ENCODE data around the gene NOL7. TPM values are rescaled to one million over a fixed set of nuclear protein-coding genes. Genes with fewer than 3 reads are reported as not detected.

The NOL7 gene
- total and polyA plus RNA-seq, 2 of the 8 experiments (the other 6 are each of a cell fraction or from before 2014, with no cell fraction given), result 16.4 to 70.4 TPM

- H3K4me1 ChIP-seq (replicated peaks in 1 of 4; ENCODE audit: control insufficient read depth in 3 of 4, insufficient read depth in 4 of 4, low read length in 3 of 4), result peaks cover 0 to 10% (median under 1%) of the 10 kb centered on the region in 4 experiments; a peak in 2 of 7 replicates
- H3K79me1 ChIP-seq (ENCODE audit: low read depth, low read length), result no peaks in the 10 kb centered on the region
- H3K27ac ChIP-seq (ENCODE audit: low read depth, low read length), result no peak overlapping the region
- H2AK5ac ChIP-seq (ENCODE audit: low read depth, low read length), result no peak overlapping the region
- FAIRE-seq (no peak), DNase-seq (ENCODE audit: low read depth in 1 of 2, low spot score in 2 of 2) (no peak)
- H3K36me3 ChIP-seq (ENCODE audit: control insufficient read depth in 2 of 4, insufficient read depth in 4 of 4, low read length in 3 of 4), result peaks cover 0 to 14% (median under 1%) of the 10 kb centered on the region in 4 experiments; a peak in 2 of 8 replicates
- no peak overlapping the region for H3K4me3 ChIP-seq (ENCODE audit: extremely low read depth in 1 of 4, insufficient read depth in 2 of 4, low read depth in 3 of 4, low read length in 4 of 4)
- no peak for TF ChIP-seq CBX5 (IDR thresholded peaks at IDR 0.05; ENCODE audit: low read depth, low read length)
- no peak for TF ChIP-seq JUND (IDR thresholded peaks at IDR 0.05; ENCODE audit: low read length)
- no peak for TF ChIP-seq SRF (IDR thresholded peaks at IDR 0.05; ENCODE audit: low read depth, low read length)
- no peak for TF ChIP-seq RBBP5 (IDR thresholded peaks at IDR 0.05; ENCODE audit: borderline replicate concordance, low read depth, low read length)
- H3K4me2 ChIP-seq (ENCODE audit: insufficient read depth in 1 of 2, low read depth in 2 of 2, low read length in 2 of 2), result no peak overlapping the region
- ChIA-PET CTCF (ENCODE audit: partially characterized antibody) (no interaction called here), POLR2A (ENCODE audit: partially characterized antibody) (no interaction called here)
- H3K27me3 ChIP-seq (replicated peaks in 1 of 4; ENCODE audit: control insufficient read depth in 3 of 4, extremely low read depth in 1 of 4, insufficient read depth in 3 of 4, low read length in 3 of 4), result no peaks in the 10 kb centered on the region
- H2BK120ac ChIP-seq (replicated peaks; ENCODE audit: low read depth, low read length), result no peak overlapping the region
- no peak overlapping the region for H2BK5ac ChIP-seq (ENCODE audit: low read depth, low read length)
- H3K9ac ChIP-seq (replicated peaks in 1 of 4; ENCODE audit: extremely low read depth in 1 of 4, low read depth in 3 of 4, low read length in 3 of 4), result no peak overlapping the region
- no peak overlapping the region for H3K56ac ChIP-seq (replicated peaks; ENCODE audit: insufficient read length, low read depth, low read length)
- 93% methylated on average over 5 of the region's 5 CpGs; no CpG with 5 or more reads in 1 of the 2 experiments for WGBS, 2 experiments (ENCODE audit: extremely low coverage in 1 of 2, insufficient coverage in 1 of 2, insufficient read length in 1 of 2, insufficient replicate concordance in 2 of 2, low coverage in 1 of 2, low lambda C conversion rate in 2 of 2, missing lambda C conversion rate in 1 of 2)
- H2AFZ ChIP-seq (ENCODE audit: low read length), result no peak overlapping the region
- no peaks in the 10 kb centered on the region for H4K20me1 ChIP-seq (replicated peaks in 1 of 2; ENCODE audit: control insufficient read depth in 1 of 2, insufficient read depth in 2 of 2, low read length in 2 of 2)
- no peaks in the 10 kb centered on the region for H3K23me2 ChIP-seq (ENCODE audit: low read depth, low read length)
- no peaks in the 10 kb centered on the region for H3K79me2 ChIP-seq (ENCODE audit: control insufficient read depth in 1 of 2, insufficient read depth in 2 of 2, low read length in 2 of 2)
- H4K5ac ChIP-seq (ENCODE audit: insufficient read length, low read depth, low read length), result no peak overlapping the region
- H3K23ac ChIP-seq (ENCODE audit: insufficient read length), result no peak overlapping the region
- no peak overlapping the region for H3K4ac ChIP-seq (replicated peaks; ENCODE audit: insufficient read length, low read depth, low read length)
- H4K91ac ChIP-seq (replicated peaks; ENCODE audit: insufficient read length, low read length), result no peak overlapping the region
- no peak overlapping the region for H2BK15ac ChIP-seq (ENCODE audit: low read length)
- no peak overlapping the region for H3K14ac ChIP-seq (ENCODE audit: insufficient read length)
- no peak overlapping the region for H2BK12ac ChIP-seq (ENCODE audit: low read depth, low read length)
- no peak overlapping the region for H2BK20ac ChIP-seq (ENCODE audit: low read length)
- H3K9me3 ChIP-seq (ENCODE audit: insufficient read depth in 2 of 2, low read depth in 1 of 2, low read length in 1 of 2), result no peaks in the 10 kb centered on the region
- no peak overlapping the region for H3K18ac ChIP-seq (ENCODE audit: extremely low read depth, low read length)
- no peak overlapping the region for H4K8ac ChIP-seq (ENCODE audit: extremely low read depth, insufficient read depth, low read length)
Observed at GRCh38 chr6:13641315-13641714, 26.2 kb downstream of the NOL7 start.
